ENCODE data around the gene OSMR. TPM values are rescaled to one million over a fixed set of nuclear protein-coding genes. Genes with fewer than 3 reads are reported as not detected.

OSMR gene
- total RNA-seq, 1 experiment from 2014 or later = 31.6 TPM

GRCh38 chr5:38866362-38867031, 20.7 kb downstream of the OSMR start:
- Histone ChIP-seq H3K9me3 (ENCODE audit: low read depth, low read length, poor library complexity, severe bottlenecking) (peaks cover 6% of the 10 kb centered on the region), H3K36me3 (ENCODE audit: insufficient read depth, low read length, poor library complexity, severe bottlenecking) (no peaks in the 10 kb centered on the region), H3K4me3 (ENCODE audit: low read depth, low read length, poor library complexity, severe bottlenecking) (no peak overlapping the region), H3K4me1 (ENCODE audit: insufficient read depth, low read length, poor library complexity, severe bottlenecking) (peaks cover 5% of the 10 kb centered on the region), H3K27ac (ENCODE audit: low read depth, low read length, poor library complexity, severe bottlenecking) (no peak overlapping the region), H3K27me3 (replicated peaks; ENCODE audit: insufficient read depth, low read depth, low read length, poor library complexity) (no peaks in the 10 kb centered on the region)
- BruUV-seq (replicated peaks) = no TSS peak
- DNase-seq (ENCODE audit: low spot score) = no peak
- TF ChIP-seq EZH2 (IDR thresholded peaks at IDR 0.05; ENCODE audit: borderline replicate concordance, low read depth, low read length, poor library complexity, severe bottlenecking) (no peak), CTCF (conservative IDR thresholded peaks at IDR 0.05; ENCODE audit: low read depth, low read length) (no peak)
- CTCF ChIA-PET = no interaction called here
- POLR2A ChIA-PET (ENCODE audit: low non-redundant PET) = no interaction called here
- intact Hi-C loops (cut with micrococcal nuclease; ENCODE audit: unreplicated experiment) = no loop called here

DNA sequence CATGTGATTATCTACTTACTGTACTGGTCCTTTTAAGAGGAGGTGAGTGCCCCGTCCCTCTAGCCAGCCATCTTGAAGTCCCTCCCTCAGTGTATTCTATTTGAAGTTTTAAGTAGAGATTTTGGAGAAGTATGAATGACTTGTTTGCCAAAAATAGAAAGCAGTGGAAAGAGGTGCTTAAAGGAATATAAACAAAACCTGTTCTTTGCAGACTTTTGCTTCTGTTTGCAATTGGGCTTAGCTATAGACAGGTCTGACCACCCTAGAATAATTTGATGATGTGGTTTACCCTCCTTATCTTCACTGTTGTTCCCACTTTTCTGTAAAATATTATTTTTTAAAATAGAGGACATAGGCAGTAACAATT, 21.2 kb downstream of the OSMR start:
- Histone ChIP-seq H3K9me3 (ENCODE audit: low read depth, low read length, poor library complexity, severe bottlenecking) (peaks cover 6% of the 10 kb centered on the region), H3K4me3 (ENCODE audit: low read depth, low read length, poor library complexity, severe bottlenecking) (no peak overlapping the region), H3K36me3 (ENCODE audit: insufficient read depth, low read length, poor library complexity, severe bottlenecking) (no peaks in the 10 kb centered on the region), H3K27ac (ENCODE audit: low read depth, low read length, poor library complexity, severe bottlenecking) (no peak overlapping the region), H3K4me1 (ENCODE audit: insufficient read depth, low read length, poor library complexity, severe bottlenecking) (peaks cover 9% of the 10 kb centered on the region), H3K27me3 (replicated peaks; ENCODE audit: insufficient read depth, low read depth, low read length, poor library complexity) (no peaks in the 10 kb centered on the region)
- intact Hi-C loops (cut with micrococcal nuclease; ENCODE audit: unreplicated experiment) = no loop called here
- no peak for DNase-seq (ENCODE audit: low spot score)
- no TSS peak for BruUV-seq (replicated peaks)
- ChIA-PET CTCF (no interaction called here), POLR2A (ENCODE audit: low non-redundant PET) (no interaction called here)
- TF ChIP-seq CTCF (conservative IDR thresholded peaks at IDR 0.05; ENCODE audit: low read depth, low read length) = no peak
- no peak for TF ChIP-seq EZH2 (IDR thresholded peaks at IDR 0.05; ENCODE audit: borderline replicate concordance, low read depth, low read length, poor library complexity, severe bottlenecking)

- no peak overlapping the region for H3K27ac ChIP-seq (ENCODE audit: low read depth, low read length, poor library complexity, severe bottlenecking)
Observed at GRCh38 chr5:38867416-38867815, 21.6 kb downstream of the OSMR start.

More at GRCh38 chr5:38867416-38867815, 21.6 kb downstream of the OSMR start:
- no TSS peak for BruUV-seq (replicated peaks)
- no peak for DNase-seq (ENCODE audit: low spot score)
- H3K9me3 ChIP-seq (ENCODE audit: low read depth, low read length, poor library complexity, severe bottlenecking) = peaks cover 6% of the 10 kb centered on the region
- H3K4me1 ChIP-seq (ENCODE audit: insufficient read depth, low read length, poor library complexity, severe bottlenecking) = peaks cover 12% of the 10 kb centered on the region
- ChIA-PET CTCF (no interaction called here), POLR2A (ENCODE audit: low non-redundant PET) (no interaction called here)
- no peaks in the 10 kb centered on the region for H3K27me3 ChIP-seq (replicated peaks; ENCODE audit: insufficient read depth, low read depth, low read length, poor library complexity)
- TF ChIP-seq CTCF (conservative IDR thresholded peaks at IDR 0.05; ENCODE audit: low read depth, low read length) = no peak
- intact Hi-C loops (cut with micrococcal nuclease; ENCODE audit: unreplicated experiment) = no loop called here
- H3K36me3 ChIP-seq (ENCODE audit: insufficient read depth, low read length, poor library complexity, severe bottlenecking) = no peaks in the 10 kb centered on the region
- no peak overlapping the region for H3K4me3 ChIP-seq (ENCODE audit: low read depth, low read length, poor library complexity, severe bottlenecking)

Measured in A673 (cell line).